GM19238 (cell line): ENCODE results near the gene RBM38.
"Not testable (repeated sequence)": the region's sequence is repeated elsewhere in the genome, so short reads cannot be mapped to it uniquely, and the experiment has no call there.

ENCODE experiments used
- DNase-seq: peaks from one replicate; pipeline ENCODE4 v3.0.0; 2011; ENCODE audit warnings: low spot score; ENCODE audit not compliant: insufficient read length

The RBM38 gene

GRCh38 chr20:57390604-57391438, at the start of gene RBM38:
RBM38 (plus strand) TSS chr20:57391396; CDS start chr20:57391582, 186 bp downstream.
- DNase-seq: peak; percentile 88

GRCh38 chr20:57341663-57342062, 49.5 kb upstream of the RBM38 start:
- no peak for DNase-seq

- no peak for DNase-seq
Observed at GRCh38 chr20:57342829-57343228, 48.4 kb upstream of the RBM38 start.

GRCh38 chr20:57346477-57346876, 44.7 kb upstream of the RBM38 start:
- DNase-seq: no peak

GRCh38 chr20:57347393-57347792, 43.8 kb upstream of the RBM38 start:
- DNase-seq: no peak

- DNase-seq: not testable (repeated sequence)
Observed at GRCh38 chr20:57348200-57348921, 42.8 kb upstream of the RBM38 start.

- not testable (repeated sequence) for DNase-seq
Observed at GRCh38 chr20:57348922-57349574, 42.1 kb upstream of the RBM38 start.

GRCh38 chr20:57350081-57350710, 41.0 kb upstream of the RBM38 start:
- DNase-seq: no peak

- DNase-seq: not testable (repeated sequence)
Observed at GRCh38 chr20:57350726-57351041, 40.5 kb upstream of the RBM38 start.

- peak; percentile 79 for DNase-seq
Observed at GRCh38 chr20:57351042-57351783, 40.0 kb upstream of the RBM38 start, which contains the start of gene RAE1. RAE1 (plus strand) TSS chr20:57351255; CDS start chr20:57354039, 2,784 bp downstream.

GRCh38 chr20:57352305-57352704, 38.9 kb upstream of the RBM38 start:
- DNase-seq: no peak

- DNase-seq: no peak
Observed at GRCh38 chr20:57353351-57353750, 37.8 kb upstream of the RBM38 start.

- no peak for DNase-seq
Observed at GRCh38 chr20:57361517-57361916, 29.7 kb upstream of the RBM38 start.

GRCh38 chr20:57364451-57364850, 26.7 kb upstream of the RBM38 start:
- no peak for DNase-seq

GRCh38 chr20:57369596-57369995, 21.6 kb upstream of the RBM38 start:
- DNase-seq: no peak

- DNase-seq: no peak
Observed at GRCh38 chr20:57370316-57370715, 20.9 kb upstream of the RBM38 start.

- no peak for DNase-seq
Observed at GRCh38 chr20:57371363-57371762, 19.8 kb upstream of the RBM38 start.

GRCh38 chr20:57372157-57372556, 19.0 kb upstream of the RBM38 start:
- no peak for DNase-seq

- no peak for DNase-seq
Observed at GRCh38 chr20:57372581-57373350, 18.4 kb upstream of the RBM38 start.

- DNase-seq: no peak
Observed at GRCh38 chr20:57374343-57374930, 16.8 kb upstream of the RBM38 start.
